Measurements from ENCODE around the gene RFPL2. TPM values are rescaled to one million over a fixed set of nuclear protein-coding genes. Genes with fewer than 3 reads are reported as not detected.
"Not testable (repeated sequence)": the region's sequence is repeated elsewhere in the genome, so short reads cannot be mapped to it uniquely, and the experiment has no call there.

The RFPL2 gene
- total RNA-seq, 1 donor from 2014 or later: not detected

GRCh38 chr22:32142600-32142999 is 62.3 kb downstream of the RFPL2 start:
- Mint-ChIP-seq H3K36me3 (ENCODE audit: unreplicated experiment) (no peaks in the 10 kb centered on the region), H3K4me1 (ENCODE audit: unreplicated experiment) (no peaks in the 10 kb centered on the region), H3K9me3 (ENCODE audit: unreplicated experiment) (peaks cover 3% of the 10 kb centered on the region)

DNA sequence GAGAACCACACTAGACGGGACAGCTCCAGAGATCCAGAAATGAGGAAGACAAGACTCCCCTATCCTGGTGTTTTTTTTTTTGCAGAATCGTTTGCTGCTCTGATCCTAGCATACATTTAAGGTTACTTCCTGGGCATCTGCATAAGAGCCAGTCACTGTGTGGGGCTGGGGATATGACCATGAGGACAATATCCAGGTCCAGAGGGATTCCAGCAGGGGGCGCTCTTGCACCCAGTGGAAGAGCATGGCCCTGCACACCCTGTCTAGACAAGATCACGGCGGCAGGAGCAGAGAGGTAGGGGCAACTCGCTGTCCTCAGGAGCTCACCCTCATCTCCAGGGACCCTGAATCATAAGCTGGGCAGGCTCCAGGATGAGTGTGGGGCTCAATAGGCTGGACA is 64.2 kb downstream of the RFPL2 start:
- not testable (repeated sequence) for H3K36me3 Mint-ChIP-seq (ENCODE audit: unreplicated experiment); H3K4me3 Mint-ChIP-seq (ENCODE audit: unreplicated experiment); DNase-seq (ENCODE audit: extremely low spot score, unreplicated experiment)

More at GRCh38 chr22:32142600-32142999, 62.3 kb downstream of the RFPL2 start:
- Mint-ChIP-seq H3K27me3 (ENCODE audit: unreplicated experiment) (peaks cover 15% of the 10 kb centered on the region), H3K27ac (ENCODE audit: unreplicated experiment) (no peak overlapping the region), H3K4me3 (ENCODE audit: unreplicated experiment) (no peak overlapping the region)
- DNase-seq (ENCODE audit: extremely low spot score, unreplicated experiment): no peak
- TF ChIP-seq CTCF (IDR thresholded peaks at IDR 0.05): no peak

More for the DNA sequence above, 64.2 kb downstream of the RFPL2 start:
- TF ChIP-seq CTCF (IDR thresholded peaks at IDR 0.05): peak; percentile 26
- peaks cover 15% of the 10 kb centered on the region for H3K27me3 Mint-ChIP-seq (ENCODE audit: unreplicated experiment)
- H3K4me1 Mint-ChIP-seq (ENCODE audit: unreplicated experiment); H3K9me3 Mint-ChIP-seq (ENCODE audit: unreplicated experiment); H3K27ac Mint-ChIP-seq (ENCODE audit: unreplicated experiment): not testable (repeated sequence)

Other genes starting within 250 kb of the RFPL2 start
- not detected in 2 replicates for gene SLC5A1, start 161.8 kb downstream of the RFPL2 start, total RNA-seq
- gene C22orf42, start 45.8 kb downstream of the RFPL2 start, total RNA-seq: not detected in 2 replicates
- gene SLC5A4, start 50.3 kb upstream of the RFPL2 start, total RNA-seq: not detected in 2 replicates
- gene RFPL3, start 152.8 kb upstream of the RFPL2 start, total RNA-seq: not detected in 2 replicates
- 76.2 and 78.2 TPM in 2 replicates for gene RTCB, start 207.2 kb upstream of the RFPL2 start, total RNA-seq